Panc1 (cell line): ENCODE measurements around the gene ONECUT2. TPM values are rescaled to one million over a fixed set of nuclear protein-coding genes. Genes with fewer than 3 reads are reported as not detected.

Experiments used
- ATAC-seq: fragments of 200-7000 bp; cut with Tn5 transposase; 2 replicates; pipeline ENCODE4 v1.9.1; 2020; ENCODE audit warnings: mild to moderate bottlenecking, moderate library complexity
- BruUV-seq: library from RNA; stranded (reverse); fragments of 400-500 nt; replicated peaks from 2 replicates; lab custom pipeline; 2021; lab: Mats Ljungman, UMichigan
- CTCF ChIA-PET: fragments of 300-600 bp; sonication (Branson Sonifier 250); formaldehyde crosslinking; loops from one replicate; lab custom pipeline; 2022; ENCODE audit warnings: antibody characterized with exemption; lab: Charles Lee
- POLR2A ChIA-PET: fragments of 300-600 bp; sonication (Branson Sonifier 250); formaldehyde crosslinking; loops from one replicate; lab custom pipeline; 2022; ENCODE audit warnings: antibody characterized with exemption; lab: Charles Lee
- DNase-seq: peaks from one replicate; pipeline ENCODE4 v3.0.0-alpha.2; 2010; ENCODE audit warnings: low read depth, low spot score
- H3K27ac ChIP-seq: 2 replicates; pipeline ENCODE4 v1.5.1; 2011; ENCODE audit warnings: mild to moderate bottlenecking, low read length, inconsistent platforms
- H3K27me3 ChIP-seq: fragments of 200-500 bp; sonication (Bioruptor generic); 2 replicates; pipeline ENCODE4 v1.6.0; 2014; ENCODE audit warnings: low read length, inconsistent platforms; ENCODE audit not compliant: control insufficient read depth, insufficient read depth
- H3K36me3 ChIP-seq: fragments of 200-500 bp; sonication (Bioruptor generic); 2 replicates; pipeline ENCODE4 v1.5.1; 2014; ENCODE audit warnings: inconsistent platforms, mild to moderate bottlenecking, low read length, moderate library complexity; ENCODE audit not compliant: control insufficient read depth, insufficient read depth
- H3K4me1 ChIP-seq: 2 replicates; pipeline ENCODE4 v1.5.1; 2011; ENCODE audit warnings: inconsistent platforms, mild to moderate bottlenecking, low read length, moderate library complexity; ENCODE audit not compliant: control insufficient read depth, insufficient read depth
- H3K4me3 ChIP-seq, 2 experiments: 2 replicates each; pipeline ENCODE4 v1.5.1; 2011 to 2012; ENCODE audit warnings: low read depth in 2 of 2, low read length in 2 of 2, mild to moderate bottlenecking in 2 of 2, inconsistent platforms in 1 of 2, moderate library complexity in 1 of 2
- H3K9me3 ChIP-seq: fragments of 200-500 bp; sonication (Bioruptor generic); 2 replicates; pipeline ENCODE4 v1.5.1; 2014; ENCODE audit warnings: low read depth, mild to moderate bottlenecking, inconsistent platforms, low read length, moderate library complexity; ENCODE audit not compliant: control insufficient read depth, insufficient read depth
- POLR2AphosphoS5 ChIP-seq: IDR thresholded peaks from 2 replicates; pipeline ENCODE4 v1.6.1; 2012; ENCODE audit warnings: mild to moderate bottlenecking, low read depth, low read length, moderate library complexity
- SIN3A ChIP-seq: IDR thresholded peaks from 2 replicates; pipeline ENCODE4 v1.6.1; 2012; ENCODE audit warnings: low read depth, mild to moderate bottlenecking, low read length, moderate library complexity, borderline replicate concordance; ENCODE audit not compliant: insufficient read depth
- TCF7L2 ChIP-seq: IDR thresholded peaks from 2 replicates; pipeline ENCODE4 v1.6.1; 2011; ENCODE audit warnings: mild to moderate bottlenecking, low read depth, low read length, inconsistent platforms
- in situ Hi-C: cut with HindIII; loops from 2 replicates; pipeline ENCODE4 v1.10.0; 2016; ENCODE audit warnings: low sequenced_read_pairs, low pct_unique_long_range_greater_than_20kb
- intact Hi-C: fragments of 100-400 bp; cut with micrococcal nuclease; formaldehyde crosslinking; loops from one replicate; pipeline ENCODE4 v1.10.0; 2022; ENCODE audit not compliant: unreplicated experiment
- total RNA-seq: library from RNA; stranded (reverse); gene quantifications from one replicate; pipeline ENCODE4 v1.2.1, GENCODE V29; 2021; ENCODE audit not compliant: unreplicated experiment
- TF ChIP-seq, protein P1 (sequence below), 2 experiments: IDR thresholded peaks; 2 replicates each; pipeline ENCODE4 v1.6.1; 2011 to 2012; ENCODE audit warnings: low read depth in 2 of 2, control low read depth in 1 of 2, low read length in 1 of 2, mild to moderate bottlenecking in 1 of 2, moderate library complexity in 1 of 2; ENCODE audit not compliant: insufficient read depth in 1 of 2
- TF ChIP-seq, protein P2 (sequence below): fragments of 450-650 bp; IDR thresholded peaks from 2 replicates; pipeline ENCODE4 v1.5.1; 2017; ENCODE audit warnings: mild to moderate bottlenecking

The ONECUT2 gene
- total RNA-seq, 1 experiment from 2014 or later = 0.59 TPM

DNA sequence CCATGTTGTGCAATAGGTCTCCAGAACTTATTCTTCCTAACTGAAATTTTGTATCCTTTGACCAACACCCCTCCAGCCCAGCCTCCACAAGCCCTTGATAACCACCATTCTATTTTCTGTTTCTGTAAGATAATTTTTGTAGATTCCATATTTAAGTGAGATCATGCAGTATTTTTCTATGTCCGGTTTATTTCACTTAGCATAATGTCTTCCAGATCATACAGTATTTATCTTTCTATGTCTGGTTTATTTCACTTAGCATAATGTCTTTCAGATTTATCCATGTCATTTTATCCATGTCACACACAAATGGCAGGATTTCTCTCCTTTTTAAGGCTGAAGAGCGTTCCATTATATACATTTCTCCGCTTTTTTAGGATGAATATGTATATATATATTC, 24.4 kb upstream of the ONECUT2 start:
- Histone ChIP-seq H3K36me3 (no peaks in the 10 kb centered on the region), H3K9me3 (no peaks in the 10 kb centered on the region), H3K4me3 (no peak overlapping the region), H3K27ac (no peak overlapping the region), H3K27me3 (no peaks in the 10 kb centered on the region), H3K4me1 (no peaks in the 10 kb centered on the region)
- BruUV-seq = no TSS peak
- TF ChIP-seq, protein P1, sequence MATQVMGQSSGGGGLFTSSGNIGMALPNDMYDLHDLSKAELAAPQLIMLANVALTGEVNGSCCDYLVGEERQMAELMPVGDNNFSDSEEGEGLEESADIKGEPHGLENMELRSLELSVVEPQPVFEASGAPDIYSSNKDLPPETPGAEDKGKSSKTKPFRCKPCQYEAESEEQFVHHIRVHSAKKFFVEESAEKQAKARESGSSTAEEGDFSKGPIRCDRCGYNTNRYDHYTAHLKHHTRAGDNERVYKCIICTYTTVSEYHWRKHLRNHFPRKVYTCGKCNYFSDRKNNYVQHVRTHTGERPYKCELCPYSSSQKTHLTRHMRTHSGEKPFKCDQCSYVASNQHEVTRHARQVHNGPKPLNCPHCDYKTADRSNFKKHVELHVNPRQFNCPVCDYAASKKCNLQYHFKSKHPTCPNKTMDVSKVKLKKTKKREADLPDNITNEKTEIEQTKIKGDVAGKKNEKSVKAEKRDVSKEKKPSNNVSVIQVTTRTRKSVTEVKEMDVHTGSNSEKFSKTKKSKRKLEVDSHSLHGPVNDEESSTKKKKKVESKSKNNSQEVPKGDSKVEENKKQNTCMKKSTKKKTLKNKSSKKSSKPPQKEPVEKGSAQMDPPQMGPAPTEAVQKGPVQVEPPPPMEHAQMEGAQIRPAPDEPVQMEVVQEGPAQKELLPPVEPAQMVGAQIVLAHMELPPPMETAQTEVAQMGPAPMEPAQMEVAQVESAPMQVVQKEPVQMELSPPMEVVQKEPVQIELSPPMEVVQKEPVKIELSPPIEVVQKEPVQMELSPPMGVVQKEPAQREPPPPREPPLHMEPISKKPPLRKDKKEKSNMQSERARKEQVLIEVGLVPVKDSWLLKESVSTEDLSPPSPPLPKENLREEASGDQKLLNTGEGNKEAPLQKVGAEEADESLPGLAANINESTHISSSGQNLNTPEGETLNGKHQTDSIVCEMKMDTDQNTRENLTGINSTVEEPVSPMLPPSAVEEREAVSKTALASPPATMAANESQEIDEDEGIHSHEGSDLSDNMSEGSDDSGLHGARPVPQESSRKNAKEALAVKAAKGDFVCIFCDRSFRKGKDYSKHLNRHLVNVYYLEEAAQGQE (IDR thresholded peaks at IDR 0.05; ENCODE audit: insufficient read depth in 1 of 2, low read depth in 2 of 2, low read length in 1 of 2) = no peak
- TF ChIP-seq, protein P2, sequence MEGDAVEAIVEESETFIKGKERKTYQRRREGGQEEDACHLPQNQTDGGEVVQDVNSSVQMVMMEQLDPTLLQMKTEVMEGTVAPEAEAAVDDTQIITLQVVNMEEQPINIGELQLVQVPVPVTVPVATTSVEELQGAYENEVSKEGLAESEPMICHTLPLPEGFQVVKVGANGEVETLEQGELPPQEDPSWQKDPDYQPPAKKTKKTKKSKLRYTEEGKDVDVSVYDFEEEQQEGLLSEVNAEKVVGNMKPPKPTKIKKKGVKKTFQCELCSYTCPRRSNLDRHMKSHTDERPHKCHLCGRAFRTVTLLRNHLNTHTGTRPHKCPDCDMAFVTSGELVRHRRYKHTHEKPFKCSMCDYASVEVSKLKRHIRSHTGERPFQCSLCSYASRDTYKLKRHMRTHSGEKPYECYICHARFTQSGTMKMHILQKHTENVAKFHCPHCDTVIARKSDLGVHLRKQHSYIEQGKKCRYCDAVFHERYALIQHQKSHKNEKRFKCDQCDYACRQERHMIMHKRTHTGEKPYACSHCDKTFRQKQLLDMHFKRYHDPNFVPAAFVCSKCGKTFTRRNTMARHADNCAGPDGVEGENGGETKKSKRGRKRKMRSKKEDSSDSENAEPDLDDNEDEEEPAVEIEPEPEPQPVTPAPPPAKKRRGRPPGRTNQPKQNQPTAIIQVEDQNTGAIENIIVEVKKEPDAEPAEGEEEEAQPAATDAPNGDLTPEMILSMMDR = no peak
- TF ChIP-seq SIN3A = no peak
- TF ChIP-seq TCF7L2 = no peak
- no peak for TF ChIP-seq POLR2AphosphoS5
- DNase-seq (no peak), ATAC-seq (no peak)
- ChIA-PET CTCF (no interaction called here), POLR2A (no interaction called here)
- intact Hi-C loops (no loop called here), in situ Hi-C loops (no loop called here)

DNA sequence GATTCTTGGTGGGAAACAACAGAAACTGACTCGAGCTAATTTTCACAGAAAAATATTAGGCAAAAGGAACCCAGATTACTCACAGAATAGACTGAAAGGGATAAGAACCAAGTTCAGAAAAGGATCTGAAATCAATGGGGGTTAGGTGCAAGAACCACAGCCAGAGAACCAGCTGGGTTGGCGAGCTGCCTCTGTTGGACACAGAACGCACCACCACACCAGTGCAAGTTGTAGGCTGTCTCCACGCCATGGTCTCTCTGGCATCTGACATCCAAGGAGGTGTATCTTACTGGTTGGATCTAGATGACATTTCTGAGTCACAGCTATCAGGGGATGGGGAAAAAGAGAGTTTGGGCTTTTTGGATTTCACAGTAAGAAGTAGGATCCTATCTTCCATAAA, 18.6 kb upstream of the ONECUT2 start:
- POLR2A ChIA-PET = no interaction called here
- BruUV-seq = no TSS peak
- Histone ChIP-seq H3K4me3 (no peak overlapping the region), H3K9me3 (no peaks in the 10 kb centered on the region), H3K27me3 (peaks cover 2% of the 10 kb centered on the region; the same call in 1 of the 2 replicates), H3K36me3 (no peaks in the 10 kb centered on the region), H3K4me1 (no peaks in the 10 kb centered on the region), H3K27ac (no peak overlapping the region)
- DNase-seq (no peak), ATAC-seq (no peak)
- CTCF ChIA-PET = no interaction called here
- intact Hi-C loops = no loop called here
- TF ChIP-seq POLR2AphosphoS5 (no peak), SIN3A (no peak), TCF7L2 (no peak)
- TF ChIP-seq, protein P2 = no peak
- TF ChIP-seq, protein P1 (IDR thresholded peaks at IDR 0.05; ENCODE audit: insufficient read depth in 1 of 2, low read depth in 2 of 2, low read length in 1 of 2) = no peak
- in situ Hi-C loops = no loop called here
